ENCODE data around the gene IQCE.

Gene IQCE

DNA sequence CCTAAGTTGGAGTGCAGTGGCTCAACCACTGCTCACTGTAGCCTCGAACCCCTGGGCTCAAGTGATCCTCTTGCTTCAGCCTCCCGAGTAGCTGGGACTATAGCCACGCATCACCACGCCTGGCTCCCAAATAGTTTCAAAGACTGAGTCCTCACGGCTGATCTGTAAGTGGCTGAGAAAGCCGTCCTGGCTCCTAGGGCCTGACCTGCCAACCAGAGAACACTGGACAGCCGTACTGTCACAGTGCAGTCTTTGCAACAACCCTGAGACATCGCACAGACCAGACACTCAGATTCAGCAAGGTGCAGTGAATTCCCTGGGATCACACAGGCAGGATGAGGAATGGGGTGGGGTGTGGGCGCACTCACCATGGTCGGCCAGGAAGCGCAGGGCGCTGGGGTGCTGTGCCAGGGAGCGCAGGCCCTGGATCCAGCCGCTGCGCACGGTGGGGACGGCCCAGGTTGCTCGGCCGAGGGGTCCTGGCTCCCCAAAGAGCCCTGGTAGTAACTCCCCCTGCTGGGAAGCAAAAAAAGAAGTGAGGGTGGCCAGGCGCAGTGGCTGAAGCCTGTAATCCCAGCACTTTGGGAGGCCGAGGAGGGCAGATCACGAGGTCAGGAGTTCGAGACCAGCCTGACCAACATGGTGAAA lies 14.1 kb upstream of the IQCE start:
- TF ChIP-seq HDGF (IDR thresholded peaks at IDR 0.05; ENCODE audit: borderline replicate concordance), result no peak
- TF ChIP-seq SP1 (IDR thresholded peaks at IDR 0.05), result no peak
- TF ChIP-seq BHLHE40 (IDR thresholded peaks at IDR 0.05; ENCODE audit: borderline replicate concordance), result no peak
- TF ChIP-seq FOXA1 (IDR thresholded peaks at IDR 0.05), result no peak

DNA sequence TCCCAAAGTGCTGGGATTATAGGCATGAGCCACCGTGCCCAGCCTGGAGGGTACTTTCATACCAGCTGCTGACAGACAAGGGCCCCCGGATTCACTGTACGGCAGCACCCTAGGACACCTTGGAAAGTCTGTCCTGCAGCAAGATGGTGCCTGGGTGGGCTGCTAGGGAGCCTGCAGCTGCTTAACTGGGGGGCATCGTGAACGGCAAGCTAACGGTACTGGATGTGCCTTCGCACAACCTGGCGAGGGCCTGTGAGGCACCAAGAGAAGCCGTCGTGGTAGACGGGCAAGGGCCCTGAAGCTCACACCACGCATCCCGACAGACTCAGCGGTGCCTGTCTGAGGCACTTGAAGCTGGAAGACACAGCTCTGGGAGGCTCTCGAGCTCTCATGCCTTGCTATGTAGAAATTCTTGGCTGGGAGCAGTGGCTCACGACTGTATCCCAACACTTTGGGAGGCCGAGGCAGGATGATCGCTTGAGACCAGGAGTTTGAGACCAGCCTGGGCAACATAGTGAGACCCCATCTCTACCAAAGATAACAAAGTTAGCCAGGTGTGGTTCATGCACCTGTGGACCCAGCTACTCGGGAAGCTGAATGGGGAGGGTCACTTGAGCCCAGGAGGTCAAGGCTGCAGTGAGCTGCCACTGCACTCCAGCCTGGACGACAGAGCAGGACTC lies 12.9 kb upstream of the IQCE start:
- DNase-seq (ENCODE audit: extremely low spot score), result no peak
- TF ChIP-seq FOXK2 (IDR thresholded peaks at IDR 0.05), result no peak
- no peak for TF ChIP-seq ARNT (IDR thresholded peaks at IDR 0.05)
- TF ChIP-seq LEF1 (IDR thresholded peaks at IDR 0.05; ENCODE audit: borderline replicate concordance), result no peak
- no peak for TF ChIP-seq FOXA1 (IDR thresholded peaks at IDR 0.05)
- no peak for TF ChIP-seq BHLHE40 (IDR thresholded peaks at IDR 0.05; ENCODE audit: borderline replicate concordance)
- no peak for TF ChIP-seq ELF4 (IDR thresholded peaks at IDR 0.05)
- POLR2A ChIA-PET, result interaction anchor here (1.5 kb wide), 1 partner anchor 10 kb away, joined by 4 read pairs; the partner anchor contains the start of gene BRAT1
- CTCF ChIA-PET, result interaction anchor here (1.1 kb wide), 1 partner anchor 63 kb away, joined by 3 read pairs; no protein-coding TSS in a partner anchor

More for the DNA sequence above, 14.1 kb upstream of the IQCE start:
- no peak for DNase-seq (ENCODE audit: extremely low spot score)
- CTCF ChIA-PET, result no interaction called here
- POLR2A ChIA-PET, result interaction anchor here (1.5 kb wide), 1 partner anchor 11 kb away, joined by 4 read pairs; the partner anchor contains the start of gene BRAT1

DNA sequence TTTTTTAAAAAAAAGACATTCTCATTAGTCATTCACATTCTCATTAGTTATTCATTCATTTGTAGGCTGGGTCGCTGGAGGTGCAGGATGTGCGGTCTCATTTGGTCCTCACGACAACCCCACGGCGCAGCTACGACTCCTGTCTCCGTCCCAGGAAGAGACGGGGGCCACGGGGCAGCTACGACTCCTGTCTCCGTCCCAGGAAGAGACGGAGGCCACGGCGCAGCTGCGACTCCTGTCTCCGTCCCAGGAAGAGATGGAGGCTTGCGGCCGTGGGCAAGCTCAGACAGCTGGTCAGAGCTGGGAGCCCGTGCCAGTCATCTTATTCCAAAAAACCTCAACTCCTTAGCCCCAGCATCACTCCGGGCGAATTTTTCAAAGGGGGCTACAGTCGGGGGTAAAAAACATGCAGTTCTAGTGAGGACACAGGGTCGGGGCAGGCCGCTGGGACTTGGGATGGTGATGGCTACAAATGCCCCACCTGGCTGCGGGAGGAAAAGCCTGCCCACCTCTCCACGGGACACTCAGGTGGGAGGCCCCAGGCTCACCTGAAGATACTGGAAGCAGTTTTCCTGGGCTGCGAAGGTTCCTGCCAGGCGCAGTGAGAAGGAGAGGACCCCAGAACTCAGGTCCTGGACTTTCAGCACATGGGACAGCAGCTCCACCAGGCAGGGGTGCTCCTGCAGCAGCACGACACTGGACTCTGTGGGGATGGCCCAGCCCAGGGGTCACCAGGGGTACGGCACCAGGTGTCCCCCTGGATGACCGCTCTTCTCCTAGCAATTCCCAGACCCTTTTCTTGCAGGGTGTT lies 11.8 kb upstream of the IQCE start:
- ChIA-PET POLR2A (no interaction called here), CTCF (no interaction called here)

DNA sequence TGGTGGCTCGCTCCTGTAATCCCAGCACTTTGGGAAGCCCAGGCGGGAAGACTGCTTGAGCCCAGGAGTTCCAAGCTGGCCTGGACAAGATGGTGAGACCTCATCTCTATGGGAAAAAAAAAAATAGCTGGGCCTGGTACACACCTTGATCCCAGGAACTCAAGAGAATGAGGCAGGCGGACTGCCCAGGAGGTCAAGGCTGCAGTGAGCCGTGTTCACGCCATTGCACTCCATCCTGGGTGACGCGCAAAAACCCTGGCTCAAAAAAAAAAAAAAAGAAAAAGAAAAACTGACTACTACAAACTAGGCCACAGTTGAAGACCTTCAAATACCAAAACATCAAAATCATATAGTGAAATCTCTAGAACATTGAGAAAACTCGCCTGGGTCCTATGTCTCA lies 7.4 kb upstream of the IQCE start:
- TF ChIP-seq FOXM1 (IDR thresholded peaks at IDR 0.05; ENCODE audit: borderline replicate concordance) (no peak), BHLHE40 (IDR thresholded peaks at IDR 0.05; ENCODE audit: borderline replicate concordance) (no peak), HDGF (IDR thresholded peaks at IDR 0.05; ENCODE audit: borderline replicate concordance) (no peak), FOXA1 (IDR thresholded peaks at IDR 0.05) (no peak)
- CTCF ChIA-PET, result no interaction called here
- POLR2A ChIA-PET, result no interaction called here
- DNase-seq (ENCODE audit: extremely low spot score), result no peak

More for the DNA sequence above, 11.8 kb upstream of the IQCE start:
- TF ChIP-seq FOXA1 (IDR thresholded peaks at IDR 0.05) (no peak), CTBP1 (IDR thresholded peaks at IDR 0.05; ENCODE audit: borderline replicate concordance) (no peak), LEF1 (IDR thresholded peaks at IDR 0.05; ENCODE audit: borderline replicate concordance) (no peak), SP1 (IDR thresholded peaks at IDR 0.05) (no peak), FOXM1 (IDR thresholded peaks at IDR 0.05; ENCODE audit: borderline replicate concordance) (no peak), BHLHE40 (IDR thresholded peaks at IDR 0.05; ENCODE audit: borderline replicate concordance) (no peak), ZNF384 (IDR thresholded peaks at IDR 0.05) (no peak), ARNT (IDR thresholded peaks at IDR 0.05) (no peak), FOXK2 (IDR thresholded peaks at IDR 0.05) (no peak), ELF4 (IDR thresholded peaks at IDR 0.05) (no peak), HDGF (IDR thresholded peaks at IDR 0.05; ENCODE audit: borderline replicate concordance) (no peak), SUZ12 (IDR thresholded peaks at IDR 0.05) (no peak), L3MBTL2 (conservative IDR thresholded peaks at IDR 0.05) (no peak), NFRKB (IDR thresholded peaks at IDR 0.05) (no peak)
- TF ChIP-seq, protein P1, sequence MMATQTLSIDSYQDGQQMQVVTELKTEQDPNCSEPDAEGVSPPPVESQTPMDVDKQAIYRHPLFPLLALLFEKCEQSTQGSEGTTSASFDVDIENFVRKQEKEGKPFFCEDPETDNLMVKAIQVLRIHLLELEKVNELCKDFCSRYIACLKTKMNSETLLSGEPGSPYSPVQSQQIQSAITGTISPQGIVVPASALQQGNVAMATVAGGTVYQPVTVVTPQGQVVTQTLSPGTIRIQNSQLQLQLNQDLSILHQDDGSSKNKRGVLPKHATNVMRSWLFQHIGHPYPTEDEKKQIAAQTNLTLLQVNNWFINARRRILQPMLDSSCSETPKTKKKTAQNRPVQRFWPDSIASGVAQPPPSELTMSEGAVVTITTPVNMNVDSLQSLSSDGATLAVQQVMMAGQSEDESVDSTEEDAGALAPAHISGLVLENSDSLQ (IDR thresholded peaks at IDR 0.05), result no peak
- no peak for DNase-seq (ENCODE audit: extremely low spot score)

DNA sequence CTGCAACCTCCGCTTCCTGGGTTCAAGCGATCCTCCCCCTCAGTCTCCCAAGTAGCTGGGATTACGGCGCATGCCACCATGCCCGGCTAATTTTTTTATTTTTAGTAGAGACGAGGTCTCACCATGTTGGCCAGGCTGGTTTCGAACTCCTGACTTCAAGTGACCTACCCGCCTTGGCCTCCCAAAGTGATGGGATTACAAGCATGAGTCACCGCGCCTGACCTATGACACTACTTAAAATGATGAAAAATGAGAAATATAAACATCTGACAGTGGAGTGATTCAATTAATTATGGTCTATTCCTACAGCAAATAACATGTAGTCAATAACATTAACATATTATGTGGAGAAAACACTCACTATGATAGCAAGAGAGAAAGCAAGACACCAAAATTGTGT lies 5.7 kb upstream of the IQCE start:
- POLR2A ChIA-PET, result no interaction called here
- CTCF ChIA-PET, result no interaction called here
- TF ChIP-seq L3MBTL2 (conservative IDR thresholded peaks at IDR 0.05) (no peak), CTBP1 (IDR thresholded peaks at IDR 0.05; ENCODE audit: borderline replicate concordance) (no peak), SUZ12 (IDR thresholded peaks at IDR 0.05) (no peak), ZNF384 (IDR thresholded peaks at IDR 0.05) (no peak), FOXK2 (IDR thresholded peaks at IDR 0.05) (no peak), BHLHE40 (IDR thresholded peaks at IDR 0.05; ENCODE audit: borderline replicate concordance) (no peak), FOXM1 (IDR thresholded peaks at IDR 0.05; ENCODE audit: borderline replicate concordance) (no peak)
- TF ChIP-seq, protein P1 (IDR thresholded peaks at IDR 0.05), result no peak
- DNase-seq (ENCODE audit: extremely low spot score), result no peak

DNA sequence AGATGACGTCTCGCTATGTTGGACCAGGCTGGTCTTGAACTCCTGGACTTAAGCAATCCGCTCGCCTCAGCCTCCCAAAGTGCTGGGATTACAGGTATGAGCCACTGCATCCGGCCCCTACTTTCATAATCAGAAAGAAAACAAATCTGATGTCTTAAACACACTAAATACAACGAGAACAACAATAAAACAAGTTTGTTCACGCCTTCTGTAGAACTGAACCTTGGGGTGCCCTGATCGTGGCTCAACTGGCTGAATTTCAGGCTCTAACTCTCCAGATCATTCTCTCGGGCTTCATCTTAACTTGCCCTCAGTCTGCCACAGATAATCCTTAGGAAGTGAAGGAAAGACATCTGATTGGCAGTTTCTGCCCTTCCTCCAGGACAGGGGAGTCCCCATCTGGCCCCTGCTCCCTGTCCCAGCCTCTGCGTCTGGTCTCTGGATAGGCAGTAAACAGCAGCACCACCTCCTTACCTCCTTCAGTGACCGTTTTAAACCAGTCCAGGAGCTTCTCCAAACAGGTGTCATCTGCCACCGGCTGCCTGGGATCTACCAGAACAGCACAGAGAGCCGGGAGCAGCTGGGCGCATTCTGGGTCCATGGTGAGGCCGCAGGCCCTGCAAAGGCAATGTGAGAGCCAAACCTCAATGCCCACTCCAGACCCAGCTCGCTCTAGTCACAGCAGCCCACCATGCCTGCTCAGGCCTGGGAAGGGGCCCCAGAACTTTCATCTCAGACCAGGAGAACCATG lies 4.8 kb upstream of the IQCE start:
- TF ChIP-seq L3MBTL2 (conservative IDR thresholded peaks at IDR 0.05) (no peak), CTBP1 (IDR thresholded peaks at IDR 0.05; ENCODE audit: borderline replicate concordance) (no peak), SP1 (IDR thresholded peaks at IDR 0.05) (no peak), BHLHE40 (IDR thresholded peaks at IDR 0.05; ENCODE audit: borderline replicate concordance) (no peak), FOXM1 (IDR thresholded peaks at IDR 0.05; ENCODE audit: borderline replicate concordance) (no peak), HDGF (IDR thresholded peaks at IDR 0.05; ENCODE audit: borderline replicate concordance) (no peak), LEF1 (IDR thresholded peaks at IDR 0.05; ENCODE audit: borderline replicate concordance) (no peak), SUZ12 (IDR thresholded peaks at IDR 0.05) (no peak), TARDBP (IDR thresholded peaks at IDR 0.05) (no peak), ELF4 (IDR thresholded peaks at IDR 0.05) (no peak), ARNT (IDR thresholded peaks at IDR 0.05) (no peak), FOXK2 (IDR thresholded peaks at IDR 0.05) (no peak)
- TF ChIP-seq, protein P1 (IDR thresholded peaks at IDR 0.05), result no peak

More for the DNA sequence above, 4.8 kb upstream of the IQCE start:
- POLR2A ChIA-PET, result no interaction called here
- DNase-seq (ENCODE audit: extremely low spot score), result no peak
- CTCF ChIA-PET, result no interaction called here
